ENCODE data around the gene MCC.

Gene MCC

GRCh38 chr5:113487781-113488644, at the start of gene MCC (continued):
- TF ChIP-seq ZNF837 (tag by site-specific recombination; IDR thresholded peaks at IDR 0.05) (no peak), YY1 (tag by site-specific recombination; IDR thresholded peaks at IDR 0.05) (peak; percentile 89), KLF10 (tag by site-specific recombination; IDR thresholded peaks at IDR 0.05) (peak; percentile 55; the same call in 1 of the 2 replicates), ZIC2 (tag by site-specific recombination; IDR thresholded peaks at IDR 0.05) (peak; percentile 62), ZNF311 (tag by site-specific recombination; IDR thresholded peaks at IDR 0.05; ENCODE audit: borderline replicate concordance) (no peak), GFI1B (tag by site-specific recombination; IDR thresholded peaks at IDR 0.05) (no peak), INSM2 (tag by site-specific recombination; IDR thresholded peaks at IDR 0.05) (peak; percentile 68; the same call in 1 of the 2 replicates), KLF1 (tag by site-specific recombination; IDR thresholded peaks at IDR 0.05) (peak; percentile 49), KLF16 (tag by site-specific recombination; IDR thresholded peaks at IDR 0.05) (no peak), ZXDB (tag by site-specific recombination; IDR thresholded peaks at IDR 0.05) (peak; percentile 88), PBX3 (CRISPR knock-in tag; IDR thresholded peaks at IDR 0.05) (peak; percentile 92), ZNF146 (tag by site-specific recombination; IDR thresholded peaks at IDR 0.05) (peak; percentile 3; the same call in 1 of the 2 replicates), ZNF2 (tag by site-specific recombination; IDR thresholded peaks at IDR 0.05) (no peak; the same call in 1 of the 2 replicates), ZNF398 (tag by site-specific recombination; IDR thresholded peaks at IDR 0.05) (0 out of 2 replicates have a peak, but pooled peaks have one; percentile 15), ZNF610 (tag by site-specific recombination; IDR thresholded peaks at IDR 0.05; ENCODE audit: borderline replicate concordance) (peak; percentile 91), ZNF221 (tag by site-specific recombination; IDR thresholded peaks at IDR 0.05; ENCODE audit: borderline replicate concordance) (no peak), ZNF626 (tag by site-specific recombination; IDR thresholded peaks at IDR 0.05) (peak; percentile 67; the same call in 1 of the 2 replicates), SETDB1 (IDR thresholded peaks at IDR 0.05; ENCODE audit: insufficient read length, low read length) (no peak), ZNF677 (tag by site-specific recombination; IDR thresholded peaks at IDR 0.05) (0 out of 2 replicates have a peak, but pooled peaks have one; percentile 49), ZNF664 (tag by site-specific recombination; IDR thresholded peaks at IDR 0.05) (no peak), ZNF362 (tag by site-specific recombination; IDR thresholded peaks at IDR 0.05) (no peak), TRIM28 (IDR thresholded peaks at IDR 0.05; ENCODE audit: borderline replicate concordance, low read length) (no peak)
- TF ChIP-seq, protein P1, sequence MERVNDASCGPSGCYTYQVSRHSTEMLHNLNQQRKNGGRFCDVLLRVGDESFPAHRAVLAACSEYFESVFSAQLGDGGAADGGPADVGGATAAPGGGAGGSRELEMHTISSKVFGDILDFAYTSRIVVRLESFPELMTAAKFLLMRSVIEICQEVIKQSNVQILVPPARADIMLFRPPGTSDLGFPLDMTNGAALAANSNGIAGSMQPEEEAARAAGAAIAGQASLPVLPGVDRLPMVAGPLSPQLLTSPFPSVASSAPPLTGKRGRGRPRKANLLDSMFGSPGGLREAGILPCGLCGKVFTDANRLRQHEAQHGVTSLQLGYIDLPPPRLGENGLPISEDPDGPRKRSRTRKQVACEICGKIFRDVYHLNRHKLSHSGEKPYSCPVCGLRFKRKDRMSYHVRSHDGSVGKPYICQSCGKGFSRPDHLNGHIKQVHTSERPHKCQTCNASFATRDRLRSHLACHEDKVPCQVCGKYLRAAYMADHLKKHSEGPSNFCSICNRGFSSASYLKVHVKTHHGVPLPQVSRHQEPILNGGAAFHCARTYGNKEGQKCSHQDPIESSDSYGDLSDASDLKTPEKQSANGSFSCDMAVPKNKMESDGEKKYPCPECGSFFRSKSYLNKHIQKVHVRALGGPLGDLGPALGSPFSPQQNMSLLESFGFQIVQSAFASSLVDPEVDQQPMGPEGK (tag by site-specific recombination; IDR thresholded peaks at IDR 0.05) = peak; percentile 68
- TF ChIP-seq, protein P2, sequence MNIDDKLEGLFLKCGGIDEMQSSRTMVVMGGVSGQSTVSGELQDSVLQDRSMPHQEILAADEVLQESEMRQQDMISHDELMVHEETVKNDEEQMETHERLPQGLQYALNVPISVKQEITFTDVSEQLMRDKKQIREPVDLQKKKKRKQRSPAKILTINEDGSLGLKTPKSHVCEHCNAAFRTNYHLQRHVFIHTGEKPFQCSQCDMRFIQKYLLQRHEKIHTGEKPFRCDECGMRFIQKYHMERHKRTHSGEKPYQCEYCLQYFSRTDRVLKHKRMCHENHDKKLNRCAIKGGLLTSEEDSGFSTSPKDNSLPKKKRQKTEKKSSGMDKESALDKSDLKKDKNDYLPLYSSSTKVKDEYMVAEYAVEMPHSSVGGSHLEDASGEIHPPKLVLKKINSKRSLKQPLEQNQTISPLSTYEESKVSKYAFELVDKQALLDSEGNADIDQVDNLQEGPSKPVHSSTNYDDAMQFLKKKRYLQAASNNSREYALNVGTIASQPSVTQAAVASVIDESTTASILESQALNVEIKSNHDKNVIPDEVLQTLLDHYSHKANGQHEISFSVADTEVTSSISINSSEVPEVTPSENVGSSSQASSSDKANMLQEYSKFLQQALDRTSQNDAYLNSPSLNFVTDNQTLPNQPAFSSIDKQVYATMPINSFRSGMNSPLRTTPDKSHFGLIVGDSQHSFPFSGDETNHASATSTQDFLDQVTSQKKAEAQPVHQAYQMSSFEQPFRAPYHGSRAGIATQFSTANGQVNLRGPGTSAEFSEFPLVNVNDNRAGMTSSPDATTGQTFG (tag by site-specific recombination; IDR thresholded peaks at IDR 0.05; ENCODE audit: borderline replicate concordance) = no peak
- TF ChIP-seq, protein P3, sequence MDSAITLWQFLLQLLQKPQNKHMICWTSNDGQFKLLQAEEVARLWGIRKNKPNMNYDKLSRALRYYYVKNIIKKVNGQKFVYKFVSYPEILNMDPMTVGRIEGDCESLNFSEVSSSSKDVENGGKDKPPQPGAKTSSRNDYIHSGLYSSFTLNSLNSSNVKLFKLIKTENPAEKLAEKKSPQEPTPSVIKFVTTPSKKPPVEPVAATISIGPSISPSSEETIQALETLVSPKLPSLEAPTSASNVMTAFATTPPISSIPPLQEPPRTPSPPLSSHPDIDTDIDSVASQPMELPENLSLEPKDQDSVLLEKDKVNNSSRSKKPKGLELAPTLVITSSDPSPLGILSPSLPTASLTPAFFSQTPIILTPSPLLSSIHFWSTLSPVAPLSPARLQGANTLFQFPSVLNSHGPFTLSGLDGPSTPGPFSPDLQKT (IDR thresholded peaks at IDR 0.05; ENCODE audit: borderline replicate concordance, low read depth, low read length) = no peak
- TF ChIP-seq, protein P4, sequence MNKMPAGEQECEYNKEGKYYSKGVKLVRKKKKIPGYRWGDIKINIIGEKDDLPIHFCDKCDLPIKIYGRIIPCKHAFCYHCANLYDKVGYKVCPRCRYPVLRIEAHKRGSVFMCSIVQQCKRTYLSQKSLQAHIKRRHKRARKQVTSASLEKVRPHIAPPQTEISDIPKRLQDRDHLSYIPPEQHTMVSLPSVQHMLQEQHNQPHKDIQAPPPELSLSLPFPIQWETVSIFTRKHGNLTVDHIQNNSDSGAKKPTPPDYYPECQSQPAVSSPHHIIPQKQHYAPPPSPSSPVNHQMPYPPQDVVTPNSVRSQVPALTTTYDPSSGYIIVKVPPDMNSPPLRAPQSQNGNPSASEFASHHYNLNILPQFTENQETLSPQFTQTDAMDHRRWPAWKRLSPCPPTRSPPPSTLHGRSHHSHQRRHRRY (tag by site-specific recombination; IDR thresholded peaks at IDR 0.05) = no peak
